ENCODE data around the gene LDLRAP1.

GRCh38 chr1:25593861-25594260, 50.5 kb downstream of the LDLRAP1 start:
- no peak for TF ChIP-seq CTCF (IDR thresholded peaks at IDR 0.05)
- TF ChIP-seq POLR2A (IDR thresholded peaks at IDR 0.05) = no peak

Measured in heart left ventricle (tissue), 13 donors.